SH-SY5Y (cell line): ENCODE data around the gene ZNF141.

ENCODE experiments used
- GATA2 ChIP-seq: IDR thresholded peaks from 2 replicates; pipeline ENCODE4 v1.6.1; 2011; ENCODE audit warnings: mild to moderate bottlenecking, low read depth, low read length
- GATA3 ChIP-seq: IDR thresholded peaks from 2 replicates; pipeline ENCODE4 v1.6.1; 2011; ENCODE audit warnings: low read depth, mild to moderate bottlenecking, low read length, moderate library complexity

- TF ChIP-seq GATA3: no peak
- no peak for TF ChIP-seq GATA2
These were observed 32.5 kb upstream of the ZNF141 start, which contains the start of gene ZNF732 for GRCh38 chr4:304969-305680.
